Tibial nerve (tissue), 4 donors: Measurements from ENCODE around the gene F7. TPM values are rescaled to one million over a fixed set of nuclear protein-coding genes. Genes with fewer than 3 reads are reported as not detected.

Experiments
- DNase-seq, 2 donors: peaks; one replicate each; pipeline ENCODE4 v3.0.0-alpha.2; 2019; ENCODE audit warnings: low spot score in 2 of 2
- H3K27ac ChIP-seq, 4 donors: fragments of 200-600 bp; sonication (generic) in 3 of 4; one replicate each; pipeline ENCODE4 v1.5.1; 2017 to 2019; ENCODE audit warnings: mild to moderate bottlenecking in 1 of 4
- H3K27me3 ChIP-seq, 2 donors: fragments of 200-600 bp; sonication (generic) in 1 of 2; one replicate each; pipeline versions ENCODE4 v1.5.1 to v1.6.0; 2017 to 2019
- H3K36me3 ChIP-seq, 3 donors: fragments of 200-600 bp; sonication (generic); one replicate each; pipeline ENCODE4 v1.5.1; 2018 to 2019
- H3K4me1 ChIP-seq, 4 donors: fragments of 200-600 bp; sonication (generic) in 3 of 4; one replicate each; pipeline ENCODE4 v1.5.1; 2017 to 2019
- H3K4me3 ChIP-seq, 4 donors: fragments of 200-600 bp; sonication (generic) in 3 of 4; one replicate each; pipeline ENCODE4 v1.5.1; 2017 to 2019; ENCODE audit warnings: mild to moderate bottlenecking in 1 of 4, moderate library complexity in 1 of 4
- H3K9me3 ChIP-seq, 4 donors: fragments of 200-600 bp; sonication (generic) in 3 of 4; one replicate each; pipeline ENCODE4 v1.5.1; 2017 to 2019
- EP300 ChIP-seq, 2 donors: sonication (generic); formaldehyde crosslinking; IDR thresholded peaks; one replicate each; pipeline ENCODE4 v1.6.1; 2017; ENCODE audit warnings: antibody characterized with exemption in 2 of 2, mild to moderate bottlenecking in 1 of 2
- POLR2A ChIP-seq, 2 donors: fragments of 450-650 bp; IDR thresholded peaks; one replicate each; pipeline ENCODE4 v1.6.1; 2017; ENCODE audit warnings: antibody characterized with exemption in 2 of 2, mild to moderate bottlenecking in 2 of 2, moderate library complexity in 2 of 2
- WGBS, 2 donors: methylation state at CpG; one replicate each; pipeline ENCODE4 v1.1.5; 2018; 5-methylcytosine and 5-hydroxymethylcytosine counted together
- total RNA-seq, 4 donors: library from RNA; depleted of rRNA; stranded (reverse); fragments of >200 nt; gene quantifications; one replicate each; pipeline ENCODE4 v1.1.0, GENCODE V29; 2016
- TF ChIP-seq, protein P1 (sequence below), 5 experiments: fragments of 200-600 bp in 3 of 5; fragments of 450-650 bp in 2 of 5; sonication (generic) in 3 of 5; IDR thresholded peaks; one replicate each; pipeline ENCODE4 v1.5.1; 2016 to 2019; ENCODE audit warnings: antibody characterized with exemption in 5 of 5, mild to moderate bottlenecking in 3 of 5, moderate library complexity in 2 of 5

F7 gene
- total RNA-seq, 4 donors from 2014 or later: not detected

DNA sequence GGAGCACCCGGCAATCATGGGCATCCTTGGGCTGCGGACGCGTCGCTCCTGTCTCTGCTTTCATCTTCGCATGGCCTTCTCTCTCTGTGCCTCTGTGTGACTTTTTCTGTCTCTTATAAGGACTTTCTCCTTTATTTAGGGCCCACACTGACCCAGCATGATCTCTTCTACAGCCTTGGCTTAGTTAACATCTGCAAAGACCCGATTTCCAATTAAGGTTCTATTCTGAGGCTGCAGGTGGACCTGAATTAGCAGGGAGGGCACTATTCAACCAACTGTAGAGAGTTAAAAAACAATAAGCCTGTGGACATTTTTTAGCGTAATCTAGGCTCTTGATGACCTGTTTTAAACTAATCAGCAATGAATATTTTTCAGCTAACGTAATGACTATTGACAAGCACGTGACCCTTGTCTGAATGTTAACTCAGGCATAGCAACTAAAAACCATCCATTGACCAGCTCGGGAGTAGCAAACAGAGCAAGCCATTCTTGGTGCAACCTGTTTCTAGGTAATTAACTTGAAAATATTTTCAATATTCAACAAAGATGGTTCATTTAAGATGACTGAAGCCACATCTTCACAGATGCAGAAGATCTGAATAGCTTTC is 32.2 kb downstream of the F7 start:
- H3K36me3 ChIP-seq: peaks cover 0 to 7% (median 0%) of the 10 kb centered on the region in 3 donors
- DNase-seq: no peak
- H3K9me3 ChIP-seq: no peaks in the 10 kb centered on the region
- H3K4me3 ChIP-seq: no peak overlapping the region
- no peak overlapping the region for H3K27ac ChIP-seq
- TF ChIP-seq EP300 (IDR thresholded peaks at IDR 0.05): no peak
- TF ChIP-seq POLR2A (IDR thresholded peaks at IDR 0.05): no peak
- TF ChIP-seq, protein P1, sequence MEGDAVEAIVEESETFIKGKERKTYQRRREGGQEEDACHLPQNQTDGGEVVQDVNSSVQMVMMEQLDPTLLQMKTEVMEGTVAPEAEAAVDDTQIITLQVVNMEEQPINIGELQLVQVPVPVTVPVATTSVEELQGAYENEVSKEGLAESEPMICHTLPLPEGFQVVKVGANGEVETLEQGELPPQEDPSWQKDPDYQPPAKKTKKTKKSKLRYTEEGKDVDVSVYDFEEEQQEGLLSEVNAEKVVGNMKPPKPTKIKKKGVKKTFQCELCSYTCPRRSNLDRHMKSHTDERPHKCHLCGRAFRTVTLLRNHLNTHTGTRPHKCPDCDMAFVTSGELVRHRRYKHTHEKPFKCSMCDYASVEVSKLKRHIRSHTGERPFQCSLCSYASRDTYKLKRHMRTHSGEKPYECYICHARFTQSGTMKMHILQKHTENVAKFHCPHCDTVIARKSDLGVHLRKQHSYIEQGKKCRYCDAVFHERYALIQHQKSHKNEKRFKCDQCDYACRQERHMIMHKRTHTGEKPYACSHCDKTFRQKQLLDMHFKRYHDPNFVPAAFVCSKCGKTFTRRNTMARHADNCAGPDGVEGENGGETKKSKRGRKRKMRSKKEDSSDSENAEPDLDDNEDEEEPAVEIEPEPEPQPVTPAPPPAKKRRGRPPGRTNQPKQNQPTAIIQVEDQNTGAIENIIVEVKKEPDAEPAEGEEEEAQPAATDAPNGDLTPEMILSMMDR (IDR thresholded peaks at IDR 0.05): no peak
- H3K4me1 ChIP-seq: no peaks in the 10 kb centered on the region
- 70 to 71% methylated on average over 11 of the region's 11 CpGs for WGBS, 2 donors
- H3K27me3 ChIP-seq: no peaks in the 10 kb centered on the region

DNA sequence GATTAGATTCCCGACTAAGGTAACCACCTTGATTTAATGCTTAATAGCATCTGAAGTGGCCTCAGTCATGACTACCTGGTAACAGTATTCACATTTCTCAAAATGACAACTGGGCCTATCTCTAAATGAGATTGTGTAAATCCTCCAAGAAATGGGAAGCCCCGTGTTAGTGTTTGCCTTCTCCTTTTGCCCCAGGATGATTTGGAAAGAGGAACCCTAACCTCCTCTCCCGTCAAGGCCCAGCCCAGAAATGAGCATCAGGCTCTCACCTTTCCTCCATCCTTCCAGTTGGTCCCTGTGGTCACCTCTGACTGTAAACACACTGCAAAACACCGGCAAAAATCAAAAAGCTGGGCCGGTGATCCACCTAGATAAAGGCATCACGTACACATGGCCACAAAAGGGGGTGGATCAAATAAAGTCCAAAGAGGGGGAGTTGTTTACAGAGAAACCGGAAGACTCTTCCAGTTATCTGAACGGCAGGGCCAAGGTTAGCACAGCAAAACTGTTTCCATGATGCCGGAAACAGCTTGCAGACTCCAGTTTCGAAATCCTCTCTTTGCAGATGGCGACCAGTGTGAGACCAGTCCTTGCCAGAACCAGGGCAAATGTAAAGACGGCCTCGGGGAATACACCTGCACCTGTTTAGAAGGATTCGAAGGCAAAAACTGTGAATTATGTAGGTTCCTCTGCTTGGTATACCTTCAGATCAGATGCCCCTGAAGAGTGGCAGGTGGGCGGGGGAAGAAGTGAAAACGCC is 33.4 kb downstream of the F7 start:
- no peak for DNase-seq
- TF ChIP-seq, protein P1 (IDR thresholded peaks at IDR 0.05): no peak
- TF ChIP-seq EP300 (IDR thresholded peaks at IDR 0.05) (no peak), POLR2A (IDR thresholded peaks at IDR 0.05) (no peak)
- WGBS, 2 donors: 83 to 88% methylated on average over 16 of the region's 16 CpGs

DNA sequence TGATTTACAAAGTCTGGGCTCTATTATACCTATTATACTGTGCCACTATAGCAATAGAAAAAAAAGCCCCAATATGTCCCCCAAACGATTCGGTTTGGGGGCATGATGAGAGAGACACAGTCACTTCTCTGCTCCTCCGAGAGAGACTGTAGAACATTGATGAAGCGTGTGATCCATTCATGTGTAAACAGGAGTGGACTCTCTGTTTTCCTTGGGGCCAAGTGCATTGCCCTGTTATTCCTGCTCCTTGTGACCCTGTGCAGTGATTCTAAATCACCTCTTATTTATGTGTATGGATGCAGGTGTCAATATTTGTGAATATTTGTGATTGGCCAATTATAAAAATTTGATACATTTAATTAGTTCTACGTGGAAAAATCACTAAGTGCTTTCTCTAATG is 34.0 kb downstream of the F7 start:
- Histone ChIP-seq H3K9me3 (no peaks in the 10 kb centered on the region), H3K27me3 (peaks cover 0 to 5% of the 10 kb centered on the region in 2 donors), H3K36me3 (peaks cover 0 to 19% (median 0%) of the 10 kb centered on the region in 3 donors), H3K4me1 (no peaks in the 10 kb centered on the region), H3K4me3 (no peak overlapping the region), H3K27ac (no peak overlapping the region)
- TF ChIP-seq, protein P1 (IDR thresholded peaks at IDR 0.05): no peak
- no peak for TF ChIP-seq POLR2A (IDR thresholded peaks at IDR 0.05)
- TF ChIP-seq EP300 (IDR thresholded peaks at IDR 0.05): no peak
- 76 to 78% methylated on average over 5 of the region's 5 CpGs for WGBS, 2 donors
- no peak for DNase-seq

More for the DNA sequence above, 33.4 kb downstream of the F7 start:
- H3K27ac ChIP-seq: no peak overlapping the region
- H3K27me3 ChIP-seq: peaks cover 0 to 2% of the 10 kb centered on the region in 2 donors
- H3K36me3 ChIP-seq: peaks cover 0 to 14% (median 0%) of the 10 kb centered on the region in 3 donors
- no peaks in the 10 kb centered on the region for H3K4me1 ChIP-seq
- H3K4me3 ChIP-seq: no peak overlapping the region
- no peaks in the 10 kb centered on the region for H3K9me3 ChIP-seq

DNA sequence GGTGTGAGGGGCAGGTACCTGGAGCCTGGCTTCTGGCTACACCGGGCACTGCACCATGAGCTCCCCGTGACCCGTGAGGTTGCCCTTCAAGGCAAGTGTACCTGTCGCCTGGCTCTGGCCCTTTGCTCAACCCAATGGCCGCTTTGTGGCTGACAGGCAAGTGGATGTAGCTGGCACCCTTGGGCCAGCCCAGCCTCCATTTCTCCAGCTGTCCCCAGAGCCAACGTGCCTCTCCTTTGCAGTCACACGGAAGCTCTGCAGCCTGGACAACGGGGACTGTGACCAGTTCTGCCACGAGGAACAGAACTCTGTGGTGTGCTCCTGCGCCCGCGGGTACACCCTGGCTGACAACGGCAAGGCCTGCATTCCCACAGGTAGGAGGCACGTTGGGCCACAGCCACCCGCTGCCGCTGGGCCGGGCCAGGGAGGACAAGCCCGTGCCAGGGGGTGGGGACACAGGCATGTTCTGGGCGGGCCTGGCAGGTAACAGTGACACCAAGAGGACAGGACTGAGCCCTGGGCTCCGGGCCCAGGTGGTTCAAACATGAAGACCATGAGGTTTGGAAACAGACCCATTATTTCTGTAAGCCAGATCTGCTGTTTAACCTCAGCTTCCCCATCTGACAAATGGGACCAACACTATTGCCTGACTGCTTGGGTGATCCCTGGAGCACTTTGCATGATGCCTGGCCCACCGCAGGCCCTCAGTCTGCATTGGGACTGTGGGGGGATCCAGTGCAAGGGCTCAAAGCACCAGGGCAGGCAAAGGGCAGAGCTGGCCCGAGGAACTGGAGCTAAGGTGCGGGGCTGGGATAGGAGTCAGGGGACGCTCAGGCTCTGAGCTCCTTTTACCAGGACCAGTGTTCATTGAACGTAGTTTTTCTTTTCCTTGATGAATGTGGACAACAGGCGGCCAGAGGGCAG is 35.3 kb downstream of the F7 start:
- Histone ChIP-seq H3K9me3 (no peaks in the 10 kb centered on the region), H3K4me3 (no peak overlapping the region), H3K27ac (no peak overlapping the region), H3K4me1 (no peaks in the 10 kb centered on the region), H3K36me3 (peaks cover 0 to 19% (median 0%) of the 10 kb centered on the region in 3 donors), H3K27me3 (peaks cover 0 to 5% of the 10 kb centered on the region in 2 donors)
- TF ChIP-seq, protein P1 (IDR thresholded peaks at IDR 0.05): no peak
- TF ChIP-seq POLR2A (IDR thresholded peaks at IDR 0.05) (no peak), EP300 (IDR thresholded peaks at IDR 0.05) (no peak)
- DNase-seq: no peak
- 90 to 92% methylated on average over 24 to 26 of the region's 26 CpGs for WGBS, 2 donors
